Pancreas (tissue), 10 donors: Measurements from ENCODE around the gene GIMAP6. TPM values are rescaled to one million over a fixed set of nuclear protein-coding genes. Genes with fewer than 3 reads are reported as not detected.

Source experiments
- ATAC-seq, 4 donors: fragments of 200-7000 bp; cut with Tn5 transposase; one replicate each; pipeline versions ENCODE4 v1.8.0 to v1.9.1; 2020; ENCODE audit warnings: mild to moderate bottlenecking in 4 of 4, moderate library complexity in 4 of 4
- DNase-seq, 6 donors: peaks; one replicate each; pipeline ENCODE4 v3.0.0-alpha.2; 2020
- FAIRE-seq: peaks from 2 replicates; lab custom pipeline; 2012; peaks lifted over from hg19 to GRCh38; lab: Jason Lieb, UNC
- H3K27ac ChIP-seq, 4 donors: fragments of 200-600 bp; sonication (generic); 1 replicate in 3 of 4; 2 replicates in 1 of 4; pipeline versions ENCODE4 v1.5.0 to v1.8.0; 2020
- H3K27me3 ChIP-seq, 4 donors: fragments of 200-600 bp; one replicate each; pipeline ENCODE4 v1.8.0; 2021
- H3K36me3 ChIP-seq, 3 donors: fragments of 200-600 bp; sonication (generic) in 1 of 3; one replicate each; pipeline versions ENCODE4 v1.5.0 to v1.8.0; 2020 to 2021
- H3K4me1 ChIP-seq, 3 donors: fragments of 200-600 bp; one replicate each; pipeline ENCODE4 v1.8.0; 2021
- H3K4me3 ChIP-seq, 4 donors: fragments of 200-600 bp; sonication (generic) in 2 of 4; one replicate each; pipeline versions ENCODE4 v1.5.0 to v1.8.0; 2020 to 2021
- H3K9me3 ChIP-seq, 4 donors: fragments of 200-600 bp; one replicate each; pipeline ENCODE4 v1.8.0; 2021
- CTCF ChIP-seq, 4 donors: fragments of 200-600 bp; sonication (generic) in 3 of 4; IDR thresholded peaks; one replicate each; pipeline versions ENCODE4 v1.5.0 to v1.8.0; 2021; ENCODE audit warnings: antibody characterized with exemption in 4 of 4
- WGBS, 2 donors: extraction: QIAGEN DNeasy Blood & Tissue Kit; methylation state at CpG; one replicate each; pipeline ENCODE4 v1.1.7; 2013; 5-methylcytosine and 5-hydroxymethylcytosine counted together
- intact Hi-C, 3 donors: fragments of 100-400 bp; cut with DNase I; formaldehyde crosslinking; loops; one replicate each; pipeline versions ENCODE4 v1.11.1 to v1.14.2; 2022
- polyA plus RNA-seq, 2 donors: library from polyadenylated mRNA; stranded (reverse); fragments of 200-250 nt; gene quantifications; one replicate each; pipeline ENCODE4 v1.2.3, GENCODE V29; 2013
- total RNA-seq, 6 donors: library from RNA; stranded (reverse); fragmentation: NEBNext Ultra II Directional in 4 of 6; extraction: Animal tissue kit (Norgen Biotek cat#: 25700) in 4 of 6; gene quantifications; one replicate each; pipeline versions ENCODE4 v1.2.1 to v1.2.4, GENCODE V29; 2021 to 2023
- donor health status: healthy with polysubstance abuse.
- donor health status: DM: no; HTN: no; CAD: no; lungs with moderate emphysema.
- donor health status: DM: no; HTN: no; CAD: no.
- donor health status: control.
- donor health status: control.
- donor health status: Bipolar disorder and iron deficiency.
- donor health status: DM: yes; HTN: yes; CAD: no.
- donor health status: DM: no; HTN: no; CAD: no.
- donor health status: DM: no; HTN: no; CAD: no.
- donor health status: DM: yes; HTN: yes; CAD: no.

Gene GIMAP6
- total and polyA plus RNA-seq, 8 donors: 2.2 to 7.7 (median 4.0) TPM

GRCh38 chr7:150654692-150655091 is 22.5 kb upstream of the GIMAP6 start:
- Histone ChIP-seq H3K9me3 (no peaks in the 10 kb centered on the region), H3K36me3 (no peaks in the 10 kb centered on the region), H3K4me3 (no peak overlapping the region), H3K27me3 (no peaks in the 10 kb centered on the region), H3K27ac (no peak overlapping the region), H3K4me1 (no peaks in the 10 kb centered on the region)
- intact Hi-C loops: no loop called here
- no peak for FAIRE-seq
- no peak for DNase-seq
- 85 to 86% methylated on average over 2 of the region's 2 CpGs for WGBS, 2 donors
- TF ChIP-seq CTCF (IDR thresholded peaks at IDR 0.05): no peak
- ATAC-seq: no peak

DNA sequence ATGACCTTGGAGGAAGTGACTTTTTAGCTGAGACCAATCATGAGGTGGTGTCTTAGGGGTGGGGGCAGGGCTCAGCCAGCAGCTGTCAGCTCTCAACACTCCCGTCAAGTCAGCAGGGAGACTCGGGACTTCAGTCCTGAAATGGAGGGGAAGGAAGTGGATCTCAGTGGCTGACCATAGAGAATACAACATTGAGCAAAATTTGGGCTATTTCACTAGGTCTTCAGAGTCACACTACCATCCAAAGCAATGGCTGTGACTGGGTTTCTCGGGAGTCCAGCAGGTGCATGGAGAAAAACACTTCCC is 16.8 kb upstream of the GIMAP6 start:
- ATAC-seq (no peak), FAIRE-seq (no peak), DNase-seq (no peak)
- TF ChIP-seq CTCF (IDR thresholded peaks at IDR 0.05): no peak
- intact Hi-C loops: no loop called here
- Histone ChIP-seq H3K4me3 (no peak overlapping the region), H3K27me3 (no peaks in the 10 kb centered on the region), H3K36me3 (no peaks in the 10 kb centered on the region), H3K4me1 (no peaks in the 10 kb centered on the region), H3K27ac (no peak overlapping the region), H3K9me3 (no peaks in the 10 kb centered on the region)
- 28 to 35% methylated on average over 3 of the region's 3 CpGs for WGBS, 2 donors

DNA sequence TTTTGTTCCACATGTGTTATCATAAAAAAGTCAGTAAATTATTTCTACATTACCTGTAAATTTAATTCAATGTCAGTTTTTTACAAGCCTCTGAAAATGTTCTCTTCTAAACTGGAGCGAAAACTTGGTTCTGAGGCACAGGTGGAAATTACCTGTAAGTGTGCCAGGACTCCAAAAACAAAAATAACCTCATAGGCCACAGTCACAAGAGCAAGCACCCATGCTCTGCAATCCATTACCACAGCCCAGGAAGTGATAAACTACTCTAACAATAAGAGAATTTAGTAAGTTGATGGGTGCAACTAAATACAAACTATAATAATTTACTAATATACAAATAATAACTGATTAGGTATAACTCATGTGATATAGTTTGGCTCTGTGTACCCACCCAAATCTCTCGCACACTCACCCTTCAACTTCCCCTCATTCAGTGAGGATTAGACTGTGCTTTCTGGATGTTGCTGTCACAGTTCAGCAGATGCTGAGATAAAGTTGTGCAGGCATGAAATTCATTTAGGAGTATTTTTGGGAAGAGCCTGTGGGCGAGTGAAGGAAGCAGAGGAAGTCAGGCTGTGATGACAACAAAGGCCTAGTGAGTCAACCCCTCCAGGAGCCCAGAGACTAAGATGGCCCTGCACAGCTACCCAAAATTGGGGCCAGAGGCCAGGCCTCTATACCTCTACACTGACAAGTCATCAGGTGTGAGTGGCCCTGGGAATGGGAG is 16.3 kb upstream of the GIMAP6 start:
- FAIRE-seq (no peak), ATAC-seq (peak in 1 of 4 donors; percentile 19), DNase-seq (no peak)
- Histone ChIP-seq H3K4me1 (no peaks in the 10 kb centered on the region), H3K9me3 (no peaks in the 10 kb centered on the region), H3K27me3 (no peaks in the 10 kb centered on the region), H3K4me3 (no peak overlapping the region), H3K36me3 (no peaks in the 10 kb centered on the region), H3K27ac (no peak overlapping the region)
- no peak for TF ChIP-seq CTCF (IDR thresholded peaks at IDR 0.05)
- intact Hi-C loops: no loop called here
- 52 to 73% methylated on average over 3 of the region's 3 CpGs for WGBS, 2 donors

DNA sequence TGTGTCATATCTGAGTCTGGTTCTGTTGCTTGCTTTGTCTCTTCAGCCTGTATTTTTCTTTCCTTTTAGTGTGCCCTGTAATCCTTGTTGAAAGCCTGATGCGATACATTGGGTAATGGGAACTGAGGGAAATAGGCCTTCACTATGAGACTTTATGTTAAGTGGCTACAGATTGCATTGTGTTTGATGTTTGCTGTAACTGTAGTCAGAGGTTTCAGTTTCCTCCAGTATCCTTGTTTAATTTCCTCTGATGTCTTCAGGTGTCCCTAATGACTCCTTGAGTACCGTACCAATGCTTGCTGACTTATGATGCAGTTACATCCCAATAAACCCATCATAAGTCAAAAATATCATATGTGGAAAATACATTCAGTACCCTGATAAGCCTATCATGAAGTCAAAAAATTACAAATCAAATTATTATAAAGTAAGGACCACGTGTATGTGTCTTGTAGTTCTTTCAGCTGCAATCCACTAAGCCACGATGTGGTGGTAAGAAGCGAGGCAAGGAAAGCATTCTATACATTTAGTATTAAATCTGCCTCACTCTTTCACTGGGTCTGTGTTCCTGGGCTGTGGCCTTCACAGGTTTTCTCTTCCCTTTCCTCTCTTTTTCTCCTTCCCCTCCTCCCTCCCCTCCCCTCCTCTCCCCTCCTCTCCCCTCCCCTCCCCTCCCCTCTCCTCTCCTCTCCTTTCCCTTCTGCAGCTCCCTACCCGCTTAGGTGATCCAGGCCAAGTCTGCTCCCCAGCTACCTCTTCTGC is 13.3 kb upstream of the GIMAP6 start:
- no peaks in the 10 kb centered on the region for H3K4me1 ChIP-seq

More for the DNA sequence above, 13.3 kb upstream of the GIMAP6 start:
- ATAC-seq: no peak
- intact Hi-C loops: no loop called here
- Histone ChIP-seq H3K27me3 (no peaks in the 10 kb centered on the region), H3K9me3 (no peaks in the 10 kb centered on the region), H3K27ac (no peak overlapping the region), H3K36me3 (no peaks in the 10 kb centered on the region), H3K4me3 (no peak overlapping the region)
- FAIRE-seq: no peak
- DNase-seq: no peak
- WGBS, 2 donors: 75 to 78% methylated on average over 6 of the region's 6 CpGs
- no peak for TF ChIP-seq CTCF (IDR thresholded peaks at IDR 0.05)
